Measurements from ENCODE around the gene CFAP161.

DNA sequence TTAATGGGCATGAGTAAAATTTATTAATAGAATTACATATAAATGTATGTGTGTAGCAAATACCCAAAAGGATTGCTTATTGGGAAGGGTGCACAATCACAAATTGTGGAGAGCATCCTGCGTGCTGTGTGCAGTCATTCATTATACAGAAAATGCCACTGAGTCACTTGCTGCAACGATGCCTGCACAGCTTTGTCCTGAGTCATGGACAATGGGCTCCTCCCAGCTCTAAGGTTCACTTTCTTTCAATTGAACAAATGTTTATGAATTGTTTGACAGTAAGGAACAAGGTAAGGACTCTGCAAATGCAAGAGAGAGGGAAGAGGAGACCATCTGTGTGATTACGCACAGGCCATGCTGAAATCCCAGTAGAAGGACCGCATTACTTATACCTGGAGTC, 18.7 kb downstream of the CFAP161 start:
- TF ChIP-seq TCF7L2 (IDR thresholded peaks at IDR 0.05; ENCODE audit: low read depth, low read length) (no peak), POLR2AphosphoS5 (IDR thresholded peaks at IDR 0.05; ENCODE audit: low read depth, low read length) (no peak)
- TF ChIP-seq, protein P1, sequence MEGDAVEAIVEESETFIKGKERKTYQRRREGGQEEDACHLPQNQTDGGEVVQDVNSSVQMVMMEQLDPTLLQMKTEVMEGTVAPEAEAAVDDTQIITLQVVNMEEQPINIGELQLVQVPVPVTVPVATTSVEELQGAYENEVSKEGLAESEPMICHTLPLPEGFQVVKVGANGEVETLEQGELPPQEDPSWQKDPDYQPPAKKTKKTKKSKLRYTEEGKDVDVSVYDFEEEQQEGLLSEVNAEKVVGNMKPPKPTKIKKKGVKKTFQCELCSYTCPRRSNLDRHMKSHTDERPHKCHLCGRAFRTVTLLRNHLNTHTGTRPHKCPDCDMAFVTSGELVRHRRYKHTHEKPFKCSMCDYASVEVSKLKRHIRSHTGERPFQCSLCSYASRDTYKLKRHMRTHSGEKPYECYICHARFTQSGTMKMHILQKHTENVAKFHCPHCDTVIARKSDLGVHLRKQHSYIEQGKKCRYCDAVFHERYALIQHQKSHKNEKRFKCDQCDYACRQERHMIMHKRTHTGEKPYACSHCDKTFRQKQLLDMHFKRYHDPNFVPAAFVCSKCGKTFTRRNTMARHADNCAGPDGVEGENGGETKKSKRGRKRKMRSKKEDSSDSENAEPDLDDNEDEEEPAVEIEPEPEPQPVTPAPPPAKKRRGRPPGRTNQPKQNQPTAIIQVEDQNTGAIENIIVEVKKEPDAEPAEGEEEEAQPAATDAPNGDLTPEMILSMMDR (IDR thresholded peaks at IDR 0.05): no peak; the same call in 1 of the 2 replicates
- TF ChIP-seq, protein P2, sequence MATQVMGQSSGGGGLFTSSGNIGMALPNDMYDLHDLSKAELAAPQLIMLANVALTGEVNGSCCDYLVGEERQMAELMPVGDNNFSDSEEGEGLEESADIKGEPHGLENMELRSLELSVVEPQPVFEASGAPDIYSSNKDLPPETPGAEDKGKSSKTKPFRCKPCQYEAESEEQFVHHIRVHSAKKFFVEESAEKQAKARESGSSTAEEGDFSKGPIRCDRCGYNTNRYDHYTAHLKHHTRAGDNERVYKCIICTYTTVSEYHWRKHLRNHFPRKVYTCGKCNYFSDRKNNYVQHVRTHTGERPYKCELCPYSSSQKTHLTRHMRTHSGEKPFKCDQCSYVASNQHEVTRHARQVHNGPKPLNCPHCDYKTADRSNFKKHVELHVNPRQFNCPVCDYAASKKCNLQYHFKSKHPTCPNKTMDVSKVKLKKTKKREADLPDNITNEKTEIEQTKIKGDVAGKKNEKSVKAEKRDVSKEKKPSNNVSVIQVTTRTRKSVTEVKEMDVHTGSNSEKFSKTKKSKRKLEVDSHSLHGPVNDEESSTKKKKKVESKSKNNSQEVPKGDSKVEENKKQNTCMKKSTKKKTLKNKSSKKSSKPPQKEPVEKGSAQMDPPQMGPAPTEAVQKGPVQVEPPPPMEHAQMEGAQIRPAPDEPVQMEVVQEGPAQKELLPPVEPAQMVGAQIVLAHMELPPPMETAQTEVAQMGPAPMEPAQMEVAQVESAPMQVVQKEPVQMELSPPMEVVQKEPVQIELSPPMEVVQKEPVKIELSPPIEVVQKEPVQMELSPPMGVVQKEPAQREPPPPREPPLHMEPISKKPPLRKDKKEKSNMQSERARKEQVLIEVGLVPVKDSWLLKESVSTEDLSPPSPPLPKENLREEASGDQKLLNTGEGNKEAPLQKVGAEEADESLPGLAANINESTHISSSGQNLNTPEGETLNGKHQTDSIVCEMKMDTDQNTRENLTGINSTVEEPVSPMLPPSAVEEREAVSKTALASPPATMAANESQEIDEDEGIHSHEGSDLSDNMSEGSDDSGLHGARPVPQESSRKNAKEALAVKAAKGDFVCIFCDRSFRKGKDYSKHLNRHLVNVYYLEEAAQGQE (IDR thresholded peaks at IDR 0.05; ENCODE audit: insufficient read depth in 1 of 2, low read depth in 2 of 2, low read length in 1 of 2): no peak
